22Rv1 (cell line): ENCODE measurements around the gene C6orf141.

Experiments used
- H3K27ac ChIP-seq: fragments of 450-650 bp; 2 replicates; pipeline ENCODE4 v1.5.1; 2017
- CTCF ChIP-seq: fragments of 450-650 bp; IDR thresholded peaks from 2 replicates; pipeline ENCODE4 v1.5.1; 2017; ENCODE audit warnings: mild to moderate bottlenecking
- ZFX ChIP-seq: fragments of 450-650 bp; IDR thresholded peaks from 2 replicates; pipeline ENCODE4 v1.6.1; 2017; ENCODE audit warnings: antibody characterized with exemption, borderline replicate concordance

The C6orf141 gene

GRCh38 chr6:49558238-49558637 is 7.8 kb downstream of the C6orf141 start:
- TF ChIP-seq ZFX (no peak), CTCF (no peak)
- H3K27ac ChIP-seq, result no peak overlapping the region

- H3K27ac ChIP-seq, result no peak overlapping the region
- no peak for TF ChIP-seq ZFX
- no peak for TF ChIP-seq CTCF
Measured at GRCh38 chr6:49563006-49563886, 12.8 kb downstream of the C6orf141 start.

- H3K27ac ChIP-seq, result no peak overlapping the region
- no peak for TF ChIP-seq ZFX
- TF ChIP-seq CTCF, result no peak
Measured at GRCh38 chr6:49564552-49564951, 14.1 kb downstream of the C6orf141 start.

- H3K27ac ChIP-seq, result no peak overlapping the region
- no peak for TF ChIP-seq ZFX
- no peak for TF ChIP-seq CTCF
Measured at GRCh38 chr6:49565261-49565660, 14.8 kb downstream of the C6orf141 start.

GRCh38 chr6:49565855-49566254 is 15.4 kb downstream of the C6orf141 start:
- no peak overlapping the region for H3K27ac ChIP-seq
- TF ChIP-seq ZFX, result no peak
- TF ChIP-seq CTCF, result no peak

GRCh38 chr6:49570474-49571079 is 20.1 kb downstream of the C6orf141 start:
- no peak overlapping the region for H3K27ac ChIP-seq
- TF ChIP-seq ZFX (no peak), CTCF (no peak)

GRCh38 chr6:49576618-49577017 is 26.1 kb downstream of the C6orf141 start:
- H3K27ac ChIP-seq, result no peak overlapping the region
- TF ChIP-seq ZFX, result no peak
- no peak for TF ChIP-seq CTCF
